A673 (cell line): ENCODE data around the gene PCK1. TPM values are rescaled to one million over a fixed set of nuclear protein-coding genes. Genes with fewer than 3 reads are reported as not detected.

Source experiments
- BruUV-seq: library from RNA; stranded (reverse); fragments of 400-500 nt; replicated peaks from 2 replicates; lab custom pipeline; 2021; lab: Mats Ljungman, UMichigan
- CTCF ChIA-PET: fragments of 300-600 bp; sonication (Branson Sonifier 250); formaldehyde crosslinking; loops from one replicate; lab custom pipeline; 2022; ENCODE audit warnings: antibody characterized with exemption; lab: Charles Lee
- POLR2A ChIA-PET: fragments of 300-600 bp; sonication (Branson Sonifier 250); formaldehyde crosslinking; loops from one replicate; lab custom pipeline; 2022; ENCODE audit warnings: antibody characterized with exemption; ENCODE audit not compliant: low non-redundant PET; lab: Charles Lee
- DNase-seq: peaks from one replicate; pipeline ENCODE4 v3.0.0-alpha.2; 2015; ENCODE audit warnings: low spot score
- H3K27ac ChIP-seq: fragments of 200-600 bp; sonication (generic); 2 replicates; pipeline ENCODE4 v1.5.1; 2016; ENCODE audit warnings: mixed run types, low read depth, mild to moderate bottlenecking, mixed read lengths, antibody characterized with exemption, low read length; ENCODE audit not compliant: poor library complexity, severe bottlenecking
- H3K27me3 ChIP-seq: fragments of 200-600 bp; sonication (generic); replicated peaks from 2 replicates; pipeline ENCODE4 v1.6.1; 2017; ENCODE audit warnings: mixed run types, low read depth, mild to moderate bottlenecking, mixed read lengths, antibody characterized with exemption, low read length; ENCODE audit not compliant: insufficient read depth, poor library complexity
- H3K36me3 ChIP-seq: fragments of 200-600 bp; sonication (generic); 2 replicates; pipeline ENCODE4 v1.6.1; 2016; ENCODE audit warnings: mixed run types, mild to moderate bottlenecking, mixed read lengths, antibody characterized with exemption, low read length; ENCODE audit not compliant: insufficient read depth, poor library complexity, severe bottlenecking
- H3K4me1 ChIP-seq: fragments of 200-600 bp; sonication (generic); 2 replicates; pipeline ENCODE4 v1.6.1; 2017; ENCODE audit warnings: mixed run types, mild to moderate bottlenecking, mixed read lengths, antibody characterized with exemption, low read length; ENCODE audit not compliant: insufficient read depth, poor library complexity, severe bottlenecking
- H3K4me3 ChIP-seq: fragments of 200-600 bp; sonication (generic); 2 replicates; pipeline ENCODE4 v1.5.1; 2016; ENCODE audit warnings: low read depth, mixed run types, mild to moderate bottlenecking, mixed read lengths, low read length; ENCODE audit not compliant: poor library complexity, severe bottlenecking
- H3K9me3 ChIP-seq: fragments of 200-600 bp; sonication (generic); 2 replicates; pipeline ENCODE4 v1.6.1; 2016; ENCODE audit warnings: mixed run types, low read depth, mild to moderate bottlenecking, mixed read lengths, antibody characterized with exemption, low read length; ENCODE audit not compliant: poor library complexity, severe bottlenecking
- EZH2 ChIP-seq: fragments of 200-600 bp; sonication (generic); IDR thresholded peaks from 2 replicates; pipeline ENCODE4 v1.6.1; 2017; ENCODE audit warnings: borderline replicate concordance, low read depth, mild to moderate bottlenecking, mixed read lengths, antibody characterized with exemption, low read length; ENCODE audit not compliant: poor library complexity, severe bottlenecking
- intact Hi-C: fragments of 100-400 bp; cut with micrococcal nuclease; formaldehyde crosslinking; loops from one replicate; pipeline ENCODE4 v1.10.0; 2022; ENCODE audit not compliant: unreplicated experiment
- total RNA-seq: library from RNA; stranded (reverse); gene quantifications from 2 replicates; pipeline ENCODE4 v1.2.3, GENCODE V29; 2021
- TF ChIP-seq, protein P1 (sequence below): fragments of 300-800, 200-600 bp; sonication (generic); conservative IDR thresholded peaks from 2 replicates; pipeline ENCODE4 v1.5.1; 2017; ENCODE audit warnings: low read depth, mild to moderate bottlenecking, antibody characterized with exemption, low read length, moderate library complexity, mixed read lengths

PCK1 gene
- total RNA-seq, 1 experiment from 2014 or later, result not detected

- no peaks in the 10 kb centered on the region for H3K9me3 ChIP-seq
- DNase-seq, result no peak
- BruUV-seq, result no TSS peak
- no peaks in the 10 kb centered on the region for H3K36me3 ChIP-seq
- TF ChIP-seq, protein P1, sequence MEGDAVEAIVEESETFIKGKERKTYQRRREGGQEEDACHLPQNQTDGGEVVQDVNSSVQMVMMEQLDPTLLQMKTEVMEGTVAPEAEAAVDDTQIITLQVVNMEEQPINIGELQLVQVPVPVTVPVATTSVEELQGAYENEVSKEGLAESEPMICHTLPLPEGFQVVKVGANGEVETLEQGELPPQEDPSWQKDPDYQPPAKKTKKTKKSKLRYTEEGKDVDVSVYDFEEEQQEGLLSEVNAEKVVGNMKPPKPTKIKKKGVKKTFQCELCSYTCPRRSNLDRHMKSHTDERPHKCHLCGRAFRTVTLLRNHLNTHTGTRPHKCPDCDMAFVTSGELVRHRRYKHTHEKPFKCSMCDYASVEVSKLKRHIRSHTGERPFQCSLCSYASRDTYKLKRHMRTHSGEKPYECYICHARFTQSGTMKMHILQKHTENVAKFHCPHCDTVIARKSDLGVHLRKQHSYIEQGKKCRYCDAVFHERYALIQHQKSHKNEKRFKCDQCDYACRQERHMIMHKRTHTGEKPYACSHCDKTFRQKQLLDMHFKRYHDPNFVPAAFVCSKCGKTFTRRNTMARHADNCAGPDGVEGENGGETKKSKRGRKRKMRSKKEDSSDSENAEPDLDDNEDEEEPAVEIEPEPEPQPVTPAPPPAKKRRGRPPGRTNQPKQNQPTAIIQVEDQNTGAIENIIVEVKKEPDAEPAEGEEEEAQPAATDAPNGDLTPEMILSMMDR, result no peak
- TF ChIP-seq EZH2, result no peak
- POLR2A ChIA-PET, result no interaction called here
- CTCF ChIA-PET, result no interaction called here
- no peak overlapping the region for H3K27ac ChIP-seq
- intact Hi-C loops, result no loop called here
- no peaks in the 10 kb centered on the region for H3K4me1 ChIP-seq
- H3K27me3 ChIP-seq, result no peaks in the 10 kb centered on the region
- H3K4me3 ChIP-seq, result no peak overlapping the region
Observed at GRCh38 chr20:57529810-57530209, 31.1 kb upstream of the PCK1 start.

DNA sequence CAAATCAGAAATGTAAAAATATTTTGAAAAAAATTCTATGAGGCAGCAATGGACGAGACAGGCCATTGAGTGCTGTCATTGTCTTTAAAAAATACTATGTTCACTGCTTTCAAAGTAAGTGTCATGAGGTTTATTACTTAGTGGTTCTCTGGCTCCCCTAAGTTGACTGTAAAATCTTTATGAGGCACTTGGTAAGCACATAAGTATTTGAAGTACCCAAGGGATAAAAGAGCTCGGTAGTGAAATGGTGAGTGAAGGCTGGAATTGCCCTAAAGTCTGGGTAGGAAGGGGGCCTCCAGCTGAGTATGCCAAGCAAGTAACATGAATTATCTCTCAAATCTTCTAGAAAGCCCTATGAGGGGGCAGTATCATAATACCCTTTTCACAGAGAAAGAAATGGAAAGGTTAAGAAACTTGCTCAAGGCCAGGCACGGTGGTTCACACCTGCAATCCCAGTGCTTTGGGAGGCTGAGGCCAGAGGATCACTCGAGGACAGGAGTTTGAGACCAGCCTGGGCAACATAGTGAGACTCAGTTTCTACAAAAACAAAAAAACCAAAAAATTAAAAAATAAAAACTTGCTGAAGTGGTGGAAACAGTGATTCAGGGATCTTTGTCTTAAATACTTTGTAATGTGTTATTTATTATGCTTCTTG lies 30.5 kb upstream of the PCK1 start:
- Histone ChIP-seq H3K9me3 (no peaks in the 10 kb centered on the region), H3K27ac (no peak overlapping the region), H3K4me3 (no peak overlapping the region), H3K36me3 (no peaks in the 10 kb centered on the region), H3K4me1 (no peaks in the 10 kb centered on the region), H3K27me3 (no peaks in the 10 kb centered on the region)
- TF ChIP-seq EZH2, result no peak
- TF ChIP-seq, protein P1, result no peak
- ChIA-PET POLR2A (interaction anchor here (1.0 kb wide), 1 partner anchor 15 kb away, joined by 5 read pairs; no protein-coding TSS in a partner anchor), CTCF (no interaction called here)
- intact Hi-C loops, result no loop called here
- DNase-seq, result no peak
- no TSS peak for BruUV-seq

- POLR2A ChIA-PET, result no interaction called here
- no peak for TF ChIP-seq EZH2
- TF ChIP-seq, protein P1, result no peak
- intact Hi-C loops, result no loop called here
- H3K4me3 ChIP-seq, result no peak overlapping the region
- H3K27ac ChIP-seq, result no peak overlapping the region
- no peaks in the 10 kb centered on the region for H3K36me3 ChIP-seq
- BruUV-seq, result no TSS peak
- H3K27me3 ChIP-seq, result peaks cover 3% of the 10 kb centered on the region
- H3K9me3 ChIP-seq, result no peaks in the 10 kb centered on the region
- H3K4me1 ChIP-seq, result no peaks in the 10 kb centered on the region
- CTCF ChIA-PET, result interaction anchor here (0.7 kb wide), 1 partner anchor 227 kb away, joined by 3 read pairs; no protein-coding TSS in a partner anchor
- DNase-seq, result no peak
Observed at GRCh38 chr20:57532104-57532503, 28.8 kb upstream of the PCK1 start.
